HG02870 (cell line): ENCODE results near the gene CEP104.
A peak's percentile ranks its signal among the peaks of the same experiment; 100 is the strongest.
"Not testable (repeated sequence)": the region's sequence is repeated elsewhere in the genome, so short reads cannot be mapped to it uniquely, and the experiment has no call there.

Source experiments
- ATAC-seq: cut with Tn5 transposase; IDR thresholded peaks from one replicate; pipeline ENCODE4 v1.9.1; 2021; ENCODE audit warnings: mild to moderate bottlenecking, moderate library complexity; ENCODE audit not compliant: unreplicated experiment

Gene CEP104

GRCh38 chr1:3803905-3804626 lies 52.9 kb downstream of the CEP104 start:
- no peak for ATAC-seq

DNA sequence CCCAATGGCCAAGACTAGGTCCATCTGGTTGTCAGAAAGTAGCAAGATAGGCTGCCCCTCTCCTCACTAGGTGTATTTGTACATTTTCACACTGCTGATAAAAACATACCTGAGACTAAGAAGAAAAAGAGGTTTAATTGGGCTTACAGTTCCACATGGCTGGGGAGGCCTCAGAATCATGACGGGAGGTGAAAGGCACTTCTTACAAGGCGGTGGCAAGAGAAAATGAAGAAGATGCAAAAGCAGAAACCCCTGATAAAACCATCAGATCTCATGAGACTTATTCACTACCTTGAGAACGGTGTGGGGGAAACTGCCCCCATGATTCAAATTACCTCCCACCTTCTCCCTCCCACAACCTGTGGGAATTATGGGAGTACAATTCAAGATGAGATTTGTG lies 56.2 kb downstream of the CEP104 start:
- ATAC-seq = not testable (repeated sequence)

DNA sequence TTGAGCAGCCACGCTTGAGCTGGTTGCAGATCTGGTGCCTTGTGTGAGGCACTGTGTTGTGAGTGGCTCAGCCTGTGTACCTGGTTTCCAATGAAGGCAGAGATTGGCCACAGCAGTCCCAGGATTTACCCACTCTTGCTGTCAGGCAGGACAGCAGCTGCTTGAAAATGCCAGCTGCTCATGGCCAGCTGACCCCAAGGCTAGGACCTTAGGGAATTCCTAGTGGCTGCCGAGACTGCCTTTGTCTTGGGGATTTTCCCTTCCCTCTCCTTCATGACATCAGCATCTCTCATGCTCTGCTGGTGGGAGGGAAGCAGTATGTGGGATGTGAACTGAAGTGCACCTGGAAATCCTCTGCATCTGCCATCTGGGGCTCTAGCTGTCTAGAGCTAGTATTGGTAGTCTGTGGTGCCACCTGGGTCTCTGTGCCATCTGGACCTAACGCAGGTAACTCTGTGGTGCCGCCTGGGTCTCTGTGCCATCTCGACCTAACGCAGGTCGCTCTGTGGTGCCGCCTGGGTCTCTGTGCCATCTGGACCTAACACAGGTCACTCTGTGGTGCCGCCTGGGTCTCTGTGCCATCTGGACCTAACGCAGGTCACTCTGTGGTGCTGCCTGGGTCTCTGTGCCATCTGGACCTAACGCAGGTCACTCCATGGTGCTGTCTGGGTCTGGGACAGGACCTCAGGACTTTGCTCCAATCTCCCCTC lies 56.9 kb downstream of the CEP104 start:
- no peak for ATAC-seq

- peak; percentile 90 for ATAC-seq
These were observed 60.6 kb downstream of the CEP104 start, which contains the start of gene LRRC47 for GRCh38 chr1:3796215-3797061. Gene LRRC47 (minus strand): TSS chr1:3796498. CDS start chr1:3796476, 22 bp downstream.

DNA sequence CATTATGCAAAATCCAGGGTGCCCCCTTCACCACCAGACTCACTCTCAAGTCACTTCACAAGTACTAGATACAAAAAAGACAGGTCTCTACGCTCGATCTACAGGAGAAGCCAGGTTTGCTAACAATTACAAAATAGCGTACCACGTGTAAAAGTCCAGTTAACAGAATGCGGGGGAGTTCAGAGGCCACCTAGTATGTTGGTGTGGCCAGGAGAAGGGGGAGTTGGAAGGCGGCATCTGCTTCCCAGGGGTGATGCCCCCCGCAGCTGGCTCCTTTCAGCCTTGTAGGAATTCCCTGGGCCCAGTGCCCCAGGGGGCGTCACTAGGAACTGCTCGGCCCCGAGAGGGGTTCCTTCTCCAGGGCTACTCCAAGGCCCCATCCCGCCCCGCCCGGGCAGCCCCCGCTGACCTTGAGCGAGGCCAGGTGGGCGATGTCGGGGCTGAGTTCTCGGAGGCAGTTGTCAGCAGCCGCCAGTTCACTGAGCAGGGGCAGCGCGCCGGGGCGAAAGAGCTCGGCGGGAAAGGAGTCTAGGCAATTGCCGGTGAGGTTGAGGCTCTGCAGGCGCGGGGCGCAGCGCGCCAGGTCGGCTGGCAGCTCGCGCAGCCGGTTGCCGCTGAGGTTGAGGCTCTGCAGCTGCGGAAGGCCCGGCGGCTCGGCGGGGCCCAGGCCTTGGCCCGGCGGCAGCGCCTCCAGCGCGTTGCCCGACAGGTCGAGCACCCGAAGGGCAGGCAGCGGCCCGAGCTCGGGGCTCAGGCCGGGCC lies 61.4 kb downstream of the CEP104 start:
- ATAC-seq = no peak

- ATAC-seq = no peak
These were observed 66.1 kb downstream of the CEP104 start for GRCh38 chr1:3790952-3791351.

GRCh38 chr1:3790500-3790923 lies 66.5 kb downstream of the CEP104 start:
- ATAC-seq = no peak

GRCh38 chr1:3789421-3790300 lies 67.3 kb downstream of the CEP104 start:
- ATAC-seq = no peak

DNA sequence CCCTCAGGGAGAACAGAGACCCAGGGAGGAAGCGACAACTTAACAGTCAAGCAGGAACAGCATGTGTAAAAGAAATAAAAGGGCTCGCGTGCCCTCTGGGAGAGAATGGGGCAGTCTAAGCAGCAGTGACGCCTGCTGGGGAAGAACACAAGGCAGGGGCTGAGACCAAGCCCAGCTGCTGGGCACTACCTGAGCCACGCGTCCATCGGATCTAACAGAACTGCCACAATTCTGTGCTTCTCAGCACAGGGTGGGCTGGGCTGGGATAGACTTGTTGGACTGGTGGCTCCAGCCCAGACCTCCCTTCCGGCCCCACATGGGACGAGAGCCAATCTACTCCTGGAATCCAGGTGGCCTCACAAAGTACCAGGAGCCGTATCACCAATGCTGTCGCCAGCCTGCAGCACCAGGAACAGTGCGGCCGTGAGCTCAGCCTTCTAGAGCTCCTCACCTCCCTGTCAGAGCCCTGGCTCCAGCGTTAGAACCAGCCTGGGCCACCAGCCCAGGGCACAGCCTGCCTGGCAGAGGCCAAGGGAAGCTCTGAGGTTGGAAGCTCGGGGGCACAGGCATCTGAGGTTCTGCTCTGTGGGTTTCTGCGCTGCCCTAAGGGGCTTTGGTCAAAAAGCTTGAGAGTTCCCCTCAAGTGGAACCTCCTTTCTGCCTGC lies 68.1 kb downstream of the CEP104 start:
- ATAC-seq = no peak

GRCh38 chr1:3787745-3788605 lies 69.0 kb downstream of the CEP104 start:
- ATAC-seq = no peak

DNA sequence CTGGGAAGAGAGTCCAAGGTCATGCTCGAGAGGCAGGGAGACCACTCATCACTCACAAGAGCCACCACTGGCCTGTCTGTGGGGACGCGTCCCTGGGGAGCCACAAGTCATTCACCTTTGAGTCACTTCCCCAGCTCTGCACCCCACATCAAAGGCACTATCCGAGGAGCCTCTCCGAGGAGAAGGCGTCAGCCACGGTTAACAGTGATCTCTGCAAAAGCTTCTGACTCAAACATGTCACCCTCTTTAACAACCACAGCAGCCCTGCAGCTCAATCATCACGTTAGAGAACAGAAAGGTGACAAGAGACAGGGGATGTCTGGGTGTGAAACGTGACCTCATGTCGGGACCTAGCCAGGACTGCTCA lies 69.7 kb downstream of the CEP104 start:
- ATAC-seq = no peak

GRCh38 chr1:3786468-3787348 lies 70.3 kb downstream of the CEP104 start:
- no peak for ATAC-seq

- ATAC-seq = no peak
These were observed 71.4 kb downstream of the CEP104 start for GRCh38 chr1:3785456-3786157.

DNA sequence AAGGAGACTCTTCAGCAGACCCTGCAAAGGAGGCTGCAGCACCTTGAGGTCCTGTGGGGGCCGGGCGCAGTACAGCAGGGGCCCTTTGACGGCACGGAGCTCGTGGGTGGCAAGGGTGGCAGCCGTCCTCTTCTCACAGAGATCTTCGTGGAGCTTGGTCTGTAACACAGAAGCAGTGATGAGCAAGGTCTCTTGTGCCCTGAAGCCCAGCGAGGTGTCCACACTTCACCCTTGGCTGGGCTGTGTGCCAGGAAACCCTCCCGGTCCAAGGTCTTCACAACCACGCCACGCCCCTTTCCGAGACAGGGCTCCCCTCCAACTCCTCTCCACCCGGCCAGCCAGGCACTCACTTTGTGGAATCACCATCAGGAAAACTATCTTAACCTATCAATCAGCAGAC lies 72.0 kb downstream of the CEP104 start:
- no peak for ATAC-seq

DNA sequence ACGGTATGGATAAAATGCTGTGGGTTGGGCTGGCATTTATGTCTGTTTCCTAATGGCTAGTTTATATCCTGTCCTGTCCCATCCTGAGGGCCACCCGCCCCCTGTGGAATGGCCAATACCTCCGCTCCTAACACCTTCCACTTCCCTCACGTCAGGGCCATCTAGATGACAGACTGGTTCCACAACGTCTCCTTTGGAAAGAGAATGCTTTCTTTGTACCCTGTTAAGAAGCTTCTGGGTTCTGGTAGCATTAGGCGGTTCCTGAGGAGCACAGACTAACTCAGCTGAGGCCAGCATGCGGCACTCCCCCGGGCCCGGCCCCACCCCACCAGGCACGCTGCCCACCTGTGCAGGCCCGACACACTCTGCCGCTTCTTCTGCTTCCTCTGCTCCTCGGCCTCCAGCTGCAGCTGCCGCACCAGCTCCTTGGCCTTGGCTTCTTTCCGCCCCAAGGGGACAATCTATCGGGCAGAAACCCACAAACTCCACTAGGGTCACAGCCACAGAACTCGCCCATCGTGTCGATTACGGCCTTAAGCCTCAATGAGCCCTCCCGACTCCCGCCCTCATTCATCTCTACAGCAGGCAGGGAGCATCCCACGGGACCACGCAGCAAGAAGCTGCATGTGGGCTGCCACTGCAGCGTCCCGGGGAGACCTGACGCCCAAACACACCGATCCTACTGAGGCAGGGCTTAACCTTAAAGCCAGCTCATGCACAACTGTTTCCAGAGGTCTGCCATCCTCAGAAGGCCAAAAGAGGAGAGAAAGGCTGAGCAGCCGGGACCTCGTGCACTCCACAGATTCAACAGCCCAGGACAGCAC lies 73.1 kb downstream of the CEP104 start:
- ATAC-seq = no peak

DNA sequence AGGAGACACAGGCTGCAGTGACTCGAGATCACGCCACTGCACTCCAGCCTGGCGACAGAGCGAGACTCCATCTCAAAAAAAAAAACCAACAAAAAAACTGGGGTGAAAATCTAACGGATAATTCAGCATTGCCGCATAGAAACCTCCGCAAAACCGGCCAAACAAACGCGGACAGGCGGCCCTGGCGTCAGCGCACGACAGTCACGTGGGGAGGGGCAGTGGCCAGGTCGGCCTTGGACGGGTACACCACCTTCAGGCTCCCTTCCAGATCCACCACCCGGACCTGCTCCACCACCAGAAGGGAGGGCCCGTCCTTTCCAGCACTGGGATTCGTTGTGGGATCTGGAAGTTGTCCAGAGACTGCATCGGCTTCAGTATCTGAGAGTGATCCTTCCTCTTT lies 76.1 kb downstream of the CEP104 start:
- no peak for ATAC-seq
